ENCODE results near the gene APBA3. TPM values are rescaled to one million over a fixed set of nuclear protein-coding genes. Genes with fewer than 3 reads are reported as not detected.

APBA3 gene
- total RNA-seq, 2 experiments from 2014 or later = 28.6 to 30.0 TPM

- Mint-ChIP-seq H3K27ac (no peak overlapping the region), H3K36me3 (ENCODE audit: low read depth) (peaks cover 11% of the 10 kb centered on the region), H3K4me3 (no peak overlapping the region), H3K9me3 (no peaks in the 10 kb centered on the region), H3K27me3 (ENCODE audit: low read depth) (no peaks in the 10 kb centered on the region), H3K4me1 (ENCODE audit: low read depth) (peaks cover 5% of the 10 kb centered on the region)
- DNase-seq = no peak
- CTCF ChIA-PET = interaction anchor here (1.2 kb wide), 1 partner anchor 12 kb away, joined by 3 read pairs; the partner anchor contains the start of gene MRPL54
- intact Hi-C loops (cut with micrococcal nuclease) = no loop called here
Measured at GRCh38 chr19:3750211-3750610, 11.3 kb downstream of the APBA3 start.

- Mint-ChIP-seq H3K4me3 (no peak overlapping the region), H3K36me3 (ENCODE audit: low read depth) (peaks cover 11% of the 10 kb centered on the region), H3K27ac (no peak overlapping the region), H3K27me3 (ENCODE audit: low read depth) (no peaks in the 10 kb centered on the region), H3K9me3 (no peaks in the 10 kb centered on the region), H3K4me1 (ENCODE audit: low read depth) (no peaks in the 10 kb centered on the region)
- no peak for DNase-seq
- CTCF ChIA-PET = interaction anchor here (1.2 kb wide), 1 partner anchor 14 kb away, joined by 3 read pairs; the partner anchor contains the start of gene MRPL54
- intact Hi-C loops (cut with micrococcal nuclease) = no loop called here
Measured at GRCh38 chr19:3748965-3749364, 12.5 kb downstream of the APBA3 start.

GRCh38 chr19:3746371-3747056 is 15.0 kb downstream of the APBA3 start:
- intact Hi-C loops (cut with micrococcal nuclease) = no loop called here
- CTCF ChIA-PET = interaction anchor here (1.0 kb wide), 1 partner anchor 26 kb away, joined by 3 read pairs; no protein-coding TSS in a partner anchor
- Mint-ChIP-seq H3K9me3 (no peaks in the 10 kb centered on the region), H3K4me1 (ENCODE audit: low read depth) (no peaks in the 10 kb centered on the region), H3K4me3 (no peak overlapping the region), H3K27me3 (ENCODE audit: low read depth) (no peaks in the 10 kb centered on the region), H3K36me3 (ENCODE audit: low read depth) (peaks cover 7% of the 10 kb centered on the region), H3K27ac (no peak overlapping the region)
- no peak for DNase-seq

- Mint-ChIP-seq H3K36me3 (ENCODE audit: low read depth) (peaks cover 3% of the 10 kb centered on the region), H3K27ac (no peak overlapping the region), H3K9me3 (no peaks in the 10 kb centered on the region), H3K4me3 (no peak overlapping the region), H3K4me1 (ENCODE audit: low read depth) (no peaks in the 10 kb centered on the region), H3K27me3 (ENCODE audit: low read depth) (no peaks in the 10 kb centered on the region)
- CTCF ChIA-PET = no interaction called here
- no peak for DNase-seq
- intact Hi-C loops (cut with micrococcal nuclease) = no loop called here
Measured at GRCh38 chr19:3745363-3746045, 16.0 kb downstream of the APBA3 start.

- H3K36me3 Mint-ChIP-seq (ENCODE audit: low read depth) = no peaks in the 10 kb centered on the region
- H3K27ac Mint-ChIP-seq = no peak overlapping the region
- no peaks in the 10 kb centered on the region for H3K9me3 Mint-ChIP-seq
- intact Hi-C loops (cut with micrococcal nuclease) = no loop called here
- H3K4me1 Mint-ChIP-seq (ENCODE audit: low read depth) = peaks cover 12% of the 10 kb centered on the region
- no peak overlapping the region for H3K4me3 Mint-ChIP-seq
- CTCF ChIA-PET = interaction anchor here (0.6 kb wide), 1 partner anchor 244 kb away, joined by 4 read pairs; no protein-coding TSS in a partner anchor
- no peak for DNase-seq
- no peaks in the 10 kb centered on the region for H3K27me3 Mint-ChIP-seq (ENCODE audit: low read depth)
Measured at GRCh38 chr19:3743486-3743885, 18.0 kb downstream of the APBA3 start.

GRCh38 chr19:3740431-3740830 is 21.1 kb downstream of the APBA3 start:
- no peak for DNase-seq
- H3K27me3 Mint-ChIP-seq (ENCODE audit: low read depth) = no peaks in the 10 kb centered on the region
- H3K36me3 Mint-ChIP-seq (ENCODE audit: low read depth) = no peaks in the 10 kb centered on the region
- H3K9me3 Mint-ChIP-seq = no peaks in the 10 kb centered on the region
- no peak overlapping the region for H3K4me3 Mint-ChIP-seq
- no peak overlapping the region for H3K27ac Mint-ChIP-seq
- H3K4me1 Mint-ChIP-seq (ENCODE audit: low read depth) = peaks cover 13% of the 10 kb centered on the region
- intact Hi-C loops (cut with micrococcal nuclease) = no loop called here
- CTCF ChIA-PET = no interaction called here

- Mint-ChIP-seq H3K36me3 (ENCODE audit: low read depth) (no peaks in the 10 kb centered on the region), H3K4me3 (no peak overlapping the region), H3K27me3 (ENCODE audit: low read depth) (no peaks in the 10 kb centered on the region), H3K4me1 (ENCODE audit: low read depth) (peaks cover 13% of the 10 kb centered on the region), H3K9me3 (no peaks in the 10 kb centered on the region), H3K27ac (no peak overlapping the region)
- intact Hi-C loops (cut with micrococcal nuclease) = no loop called here
- no peak for DNase-seq
- CTCF ChIA-PET = interaction anchor here (0.7 kb wide), 1 partner anchor 58 kb away, joined by 3 read pairs; no protein-coding TSS in a partner anchor
Measured at GRCh38 chr19:3738477-3739220, 22.8 kb downstream of the APBA3 start.

GRCh38 chr19:3737487-3738205 is 23.8 kb downstream of the APBA3 start:
- Mint-ChIP-seq H3K4me1 (ENCODE audit: low read depth) (peaks cover 13% of the 10 kb centered on the region), H3K27ac (no peak overlapping the region), H3K36me3 (ENCODE audit: low read depth) (no peaks in the 10 kb centered on the region), H3K9me3 (no peaks in the 10 kb centered on the region), H3K4me3 (no peak overlapping the region), H3K27me3 (ENCODE audit: low read depth) (no peaks in the 10 kb centered on the region)
- intact Hi-C loops (cut with micrococcal nuclease) = no loop called here
- DNase-seq = no peak
- CTCF ChIA-PET = interaction anchor here (0.6 to 0.7 kb wide), 2 partner anchors 26 to 59 kb away, joined by 3 to 4 read pairs; no protein-coding TSS in a partner anchor

GRCh38 chr19:3736106-3736724 is 25.3 kb downstream of the APBA3 start:
- no peaks in the 10 kb centered on the region for H3K27me3 Mint-ChIP-seq (ENCODE audit: low read depth)
- no peak overlapping the region for H3K4me3 Mint-ChIP-seq
- DNase-seq = no peak
- no peaks in the 10 kb centered on the region for H3K9me3 Mint-ChIP-seq
- CTCF ChIA-PET = no interaction called here
- H3K36me3 Mint-ChIP-seq (ENCODE audit: low read depth) = no peaks in the 10 kb centered on the region
- H3K4me1 Mint-ChIP-seq (ENCODE audit: low read depth) = peaks cover 13% of the 10 kb centered on the region
- intact Hi-C loops (cut with micrococcal nuclease) = no loop called here
- H3K27ac Mint-ChIP-seq = no peak overlapping the region

GRCh38 chr19:3734310-3734600 is 27.2 kb downstream of the APBA3 start:
- H3K27me3 Mint-ChIP-seq (ENCODE audit: low read depth) = no peaks in the 10 kb centered on the region
- no peaks in the 10 kb centered on the region for H3K36me3 Mint-ChIP-seq (ENCODE audit: low read depth)
- H3K4me1 Mint-ChIP-seq (ENCODE audit: low read depth) = peaks cover 8% of the 10 kb centered on the region
- no peak for DNase-seq
- CTCF ChIA-PET = no interaction called here
- no peak overlapping the region for H3K4me3 Mint-ChIP-seq
- no peak overlapping the region for H3K27ac Mint-ChIP-seq
- H3K9me3 Mint-ChIP-seq = no peaks in the 10 kb centered on the region
- intact Hi-C loops (cut with micrococcal nuclease) = no loop called here

- intact Hi-C loops (cut with micrococcal nuclease) = no loop called here
- H3K27me3 Mint-ChIP-seq (ENCODE audit: low read depth) = no peaks in the 10 kb centered on the region
- no peaks in the 10 kb centered on the region for H3K9me3 Mint-ChIP-seq
- CTCF ChIA-PET = no interaction called here
- no peak for DNase-seq
- peaks cover 3% of the 10 kb centered on the region for H3K4me1 Mint-ChIP-seq (ENCODE audit: low read depth)
- no peaks in the 10 kb centered on the region for H3K36me3 Mint-ChIP-seq (ENCODE audit: low read depth)
- no peak overlapping the region for H3K4me3 Mint-ChIP-seq
- H3K27ac Mint-ChIP-seq = no peak overlapping the region
Measured at GRCh38 chr19:3733549-3734309, 27.8 kb downstream of the APBA3 start.
